GM18907 (cell line): ENCODE measurements around the gene MAGEF1.

Experiments used
- ATAC-seq: cut with Tn5 transposase; IDR thresholded peaks from one replicate; pipeline ENCODE4 v1.9.1; 2021; ENCODE audit warnings: mild to moderate bottlenecking, moderate library complexity; ENCODE audit not compliant: unreplicated experiment

Gene MAGEF1

DNA sequence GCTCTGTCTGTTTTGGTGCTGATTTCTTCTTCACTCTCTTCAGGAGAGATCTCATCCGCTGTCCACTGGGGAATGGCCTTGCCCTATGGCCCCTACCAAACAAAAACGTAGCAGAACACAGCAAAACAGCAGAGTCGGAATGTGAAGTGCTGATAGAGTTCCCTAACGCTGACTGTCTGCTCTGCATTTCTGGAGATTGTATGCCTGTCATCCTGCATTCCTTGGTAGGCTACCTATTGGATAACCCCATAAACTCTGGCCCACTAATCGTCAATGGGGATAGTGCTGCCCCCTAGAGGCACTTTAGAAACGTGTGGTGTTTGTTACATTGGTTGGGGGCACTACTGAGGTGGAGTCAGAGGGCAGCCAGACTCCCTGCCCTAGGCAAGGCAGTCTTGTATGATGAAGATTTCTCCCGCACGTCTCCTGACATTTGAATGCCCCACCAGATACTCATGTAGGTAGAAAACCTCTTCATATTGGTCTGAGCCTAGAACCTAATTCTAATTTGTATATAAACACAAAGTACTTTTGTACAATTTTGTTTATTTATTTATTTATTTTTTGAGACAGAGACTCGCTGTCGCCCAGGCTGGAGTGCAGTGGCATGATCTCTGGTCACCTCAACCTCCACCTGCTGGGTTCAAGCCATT, 15.6 kb upstream of the MAGEF1 start:
- no peak for ATAC-seq

DNA sequence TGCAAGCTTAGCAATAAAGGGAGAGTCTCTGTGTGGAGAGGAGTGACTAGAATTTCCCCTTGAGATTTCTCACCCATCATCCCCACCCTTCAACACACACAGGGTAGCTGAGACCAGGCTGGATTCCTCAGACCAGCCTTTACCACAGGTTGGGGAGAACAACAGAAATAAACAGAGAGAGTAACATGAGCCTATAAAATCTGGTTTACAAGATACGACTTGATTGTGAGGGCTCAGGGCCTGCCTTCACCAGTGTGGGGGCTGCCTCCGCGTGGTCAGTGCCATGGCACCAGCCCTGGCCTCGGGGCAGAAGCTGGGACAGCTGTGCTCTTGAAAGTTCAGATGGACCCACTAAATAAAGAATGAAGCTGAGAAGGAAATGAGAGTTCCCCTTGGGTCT, 14.6 kb upstream of the MAGEF1 start:
- no peak for ATAC-seq

DNA sequence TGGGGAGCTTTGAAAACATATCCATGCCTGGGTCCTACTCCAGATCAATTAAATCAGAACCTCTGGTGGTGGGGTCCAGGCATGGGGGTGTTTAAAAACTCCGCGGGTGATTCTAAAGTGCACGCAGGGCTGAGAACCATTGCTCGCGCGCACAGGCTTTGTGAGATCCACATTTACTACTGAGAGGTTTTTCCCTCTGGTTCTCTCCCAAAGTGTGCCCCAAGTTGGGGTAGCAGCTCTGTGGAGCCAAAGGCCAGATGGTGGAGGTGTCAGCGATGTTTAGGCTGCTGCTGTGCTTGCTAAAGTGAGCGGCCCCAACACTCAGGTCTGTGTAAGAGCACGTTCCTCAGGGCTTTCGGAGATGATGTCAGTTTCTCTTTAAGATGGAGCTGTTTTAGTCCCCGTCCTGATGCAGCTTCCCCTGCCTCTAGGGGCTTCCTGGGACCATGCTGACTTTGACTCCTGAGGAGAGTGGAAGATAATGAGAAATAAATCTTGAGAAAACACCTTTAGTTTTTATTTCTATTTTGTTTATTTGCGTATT, 13.4 kb upstream of the MAGEF1 start:
- no peak for ATAC-seq

DNA sequence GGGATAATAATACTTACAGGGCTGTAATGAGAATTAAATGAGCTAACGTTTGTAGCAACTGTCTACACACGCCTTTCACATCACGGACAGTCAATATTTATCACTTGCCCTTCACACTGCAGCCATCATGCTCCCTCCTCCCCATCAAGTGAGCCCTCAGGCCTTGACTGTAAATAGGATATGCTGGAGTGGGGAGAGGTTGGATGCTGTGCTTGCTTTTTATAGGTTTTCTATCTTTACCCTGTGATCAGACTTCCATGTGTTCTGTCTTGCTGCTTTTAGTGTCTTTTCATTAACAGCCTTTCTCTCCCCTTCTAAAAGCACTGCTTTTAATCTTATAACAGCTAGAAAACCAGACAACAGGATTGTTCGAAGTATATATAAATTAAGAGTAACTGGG, 12.8 kb upstream of the MAGEF1 start:
- ATAC-seq = no peak

DNA sequence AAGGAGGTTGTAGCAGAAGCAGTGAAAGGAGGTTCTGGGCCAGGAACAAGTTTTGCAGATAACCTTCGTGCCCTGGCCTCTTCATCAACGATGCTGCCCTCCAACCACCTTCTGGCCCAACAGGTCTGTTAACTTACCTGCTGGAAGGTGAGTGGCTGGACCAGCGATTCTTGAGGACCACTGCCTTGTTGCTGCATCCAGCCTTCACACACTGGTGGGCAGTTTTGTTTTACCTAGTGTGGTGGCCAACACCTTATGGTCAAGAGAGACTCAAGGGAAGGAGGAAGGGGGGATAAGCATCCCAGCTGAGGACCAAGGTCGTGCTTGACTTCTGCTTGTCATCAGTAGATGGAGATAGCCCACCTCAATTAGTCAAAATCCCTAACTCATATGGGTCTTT, 7.8 kb upstream of the MAGEF1 start:
- no peak for ATAC-seq

DNA sequence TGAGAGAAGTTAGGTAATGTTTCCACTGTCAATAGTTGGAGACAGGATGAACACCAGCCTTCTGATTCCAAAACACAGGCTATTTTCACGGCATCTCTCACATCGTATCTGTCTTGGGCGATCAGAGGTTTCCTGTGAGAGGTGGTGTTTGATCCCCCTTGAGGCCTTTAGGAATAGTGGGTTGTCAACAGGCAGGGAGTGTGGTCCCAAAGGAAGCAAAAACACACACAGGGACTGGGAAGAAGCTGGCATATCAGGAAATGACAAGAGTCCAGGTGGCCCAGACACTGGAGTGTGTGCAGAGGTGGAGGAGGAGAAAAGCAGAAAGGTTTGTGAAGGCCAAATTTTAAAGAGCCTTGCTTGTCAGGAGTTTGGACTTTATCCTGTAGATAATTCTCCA, 6.6 kb upstream of the MAGEF1 start:
- no peak for ATAC-seq

DNA sequence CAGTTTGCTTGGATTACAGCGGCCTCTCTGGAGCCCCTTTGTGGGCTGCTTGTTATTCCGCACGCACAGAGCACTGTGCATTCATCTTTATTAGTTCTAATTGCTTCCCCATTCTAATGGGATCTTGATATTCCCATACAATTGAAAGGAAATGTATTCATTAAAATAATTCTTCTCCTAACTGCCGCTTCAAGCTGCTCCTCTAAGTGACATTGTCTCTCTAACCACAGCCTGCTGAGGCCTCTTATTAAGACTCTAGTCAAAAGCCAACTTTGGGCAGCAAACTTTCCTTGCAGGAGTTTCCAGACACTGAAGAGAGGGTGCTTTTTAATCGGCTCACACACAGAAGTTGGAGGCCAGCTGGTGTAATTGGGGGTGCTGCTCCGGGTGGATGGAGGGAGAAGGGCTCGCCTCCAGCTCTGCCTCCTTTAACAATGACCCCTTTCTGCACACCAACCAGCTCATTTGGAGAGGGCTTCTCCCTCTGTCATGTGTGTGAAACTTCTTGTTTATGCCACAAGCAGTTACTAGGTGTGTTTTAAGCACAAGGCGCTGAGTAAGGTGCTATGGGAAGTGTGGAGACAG, 5.6 kb upstream of the MAGEF1 start:
- ATAC-seq = no peak

DNA sequence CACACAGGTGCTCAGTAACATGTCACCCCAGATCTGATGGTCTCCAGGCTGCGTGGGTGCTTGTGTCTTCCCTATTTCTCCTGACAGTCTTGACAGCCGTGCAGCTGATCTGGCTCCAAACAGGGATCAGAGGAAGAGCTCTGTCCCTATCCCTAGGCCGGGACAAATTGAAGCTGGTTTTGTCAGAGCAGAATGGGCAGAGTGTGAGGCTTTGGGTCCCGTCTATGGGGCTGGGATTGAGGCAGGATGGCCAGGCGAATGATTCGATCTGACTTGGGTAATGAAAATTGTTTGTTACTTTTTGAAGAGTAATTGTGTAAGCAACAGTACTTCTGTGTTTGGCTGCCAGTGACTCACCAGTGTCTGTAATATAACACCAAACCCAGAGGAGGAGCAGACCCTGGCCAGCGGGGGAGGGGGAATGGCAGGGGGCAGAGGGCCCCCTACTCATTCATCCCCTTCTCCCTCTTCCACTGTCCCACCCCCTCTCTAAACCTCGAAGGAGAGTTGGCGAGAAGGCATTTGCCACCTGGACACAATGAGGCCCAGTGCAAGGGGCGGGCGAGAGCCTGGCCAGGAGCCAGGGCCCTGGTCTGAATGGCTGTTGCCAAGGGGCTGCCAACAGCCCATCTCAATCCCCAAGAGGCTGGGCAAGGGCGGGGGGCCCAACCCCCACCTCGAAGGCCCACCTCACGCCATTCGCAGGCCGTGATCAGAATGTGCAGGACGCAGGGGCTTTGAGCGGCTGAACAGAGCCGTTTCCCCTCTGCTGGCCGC, 4.9 kb upstream of the MAGEF1 start:
- ATAC-seq = no peak

DNA sequence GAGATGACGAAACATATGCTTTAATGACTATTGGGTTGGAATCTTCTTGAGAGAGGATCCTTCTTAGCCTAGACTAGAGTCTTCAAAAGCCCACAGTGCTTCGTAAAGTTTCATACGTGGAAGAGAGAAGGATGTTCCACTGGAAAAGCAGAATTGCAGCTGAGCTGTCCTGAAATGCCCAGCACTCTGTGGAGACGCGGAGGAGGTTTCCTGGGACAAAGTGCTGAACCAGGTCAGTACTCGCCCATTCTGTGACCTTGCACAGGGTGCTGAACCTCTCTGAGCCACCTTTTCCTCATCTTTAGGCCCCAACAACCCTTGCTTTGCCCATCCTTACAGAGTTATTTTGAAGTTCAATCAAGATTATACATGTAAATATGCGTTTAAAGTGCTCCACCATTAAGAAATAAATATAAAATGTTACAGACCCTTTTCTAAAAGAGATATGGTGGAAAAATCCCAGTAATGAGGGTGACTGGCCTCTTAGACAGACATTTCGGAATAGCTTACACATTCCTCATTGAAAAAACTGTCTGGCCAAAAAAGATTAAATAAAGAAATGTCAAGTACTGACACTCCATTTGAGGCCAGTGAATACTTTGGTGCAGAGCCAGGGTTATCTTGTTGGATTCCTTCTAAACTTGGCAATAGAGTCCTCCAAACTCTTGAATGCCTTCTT, 4.2 kb upstream of the MAGEF1 start:
- no peak for ATAC-seq

DNA sequence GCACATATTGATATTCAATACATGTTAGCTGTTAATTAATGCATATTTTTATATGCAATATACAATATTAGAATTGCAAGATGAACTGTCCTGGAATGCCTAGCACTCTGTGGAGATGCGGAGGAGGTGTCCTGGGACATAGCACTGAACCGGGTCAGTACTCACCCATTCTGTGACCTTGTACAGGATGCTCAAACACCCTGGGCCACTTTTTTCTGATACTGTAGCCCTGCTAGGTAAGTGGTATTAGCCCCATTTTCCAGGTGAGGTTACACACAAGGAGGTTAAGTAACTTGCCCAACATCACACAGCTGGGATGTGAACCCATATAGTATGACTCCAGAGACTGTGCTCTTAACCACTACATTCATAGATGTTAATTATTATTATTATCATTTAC, 1.7 kb upstream of the MAGEF1 start:
- ATAC-seq = no peak

DNA sequence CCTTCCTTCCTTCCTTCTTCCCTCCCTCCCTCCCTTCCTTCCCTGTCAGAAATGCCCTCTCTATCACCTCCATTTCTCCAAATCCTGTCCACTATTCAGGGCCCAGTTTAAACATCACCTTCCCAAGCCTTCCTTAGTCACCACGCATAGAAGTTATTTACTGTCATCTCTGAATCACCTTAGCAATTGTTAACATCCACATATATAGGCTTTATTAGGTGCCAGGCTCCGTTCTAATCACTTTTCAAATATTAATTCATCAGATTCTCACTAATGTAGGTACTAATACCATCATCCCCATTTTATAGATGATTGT, 1.1 kb upstream of the MAGEF1 start:
- no peak for ATAC-seq

DNA sequence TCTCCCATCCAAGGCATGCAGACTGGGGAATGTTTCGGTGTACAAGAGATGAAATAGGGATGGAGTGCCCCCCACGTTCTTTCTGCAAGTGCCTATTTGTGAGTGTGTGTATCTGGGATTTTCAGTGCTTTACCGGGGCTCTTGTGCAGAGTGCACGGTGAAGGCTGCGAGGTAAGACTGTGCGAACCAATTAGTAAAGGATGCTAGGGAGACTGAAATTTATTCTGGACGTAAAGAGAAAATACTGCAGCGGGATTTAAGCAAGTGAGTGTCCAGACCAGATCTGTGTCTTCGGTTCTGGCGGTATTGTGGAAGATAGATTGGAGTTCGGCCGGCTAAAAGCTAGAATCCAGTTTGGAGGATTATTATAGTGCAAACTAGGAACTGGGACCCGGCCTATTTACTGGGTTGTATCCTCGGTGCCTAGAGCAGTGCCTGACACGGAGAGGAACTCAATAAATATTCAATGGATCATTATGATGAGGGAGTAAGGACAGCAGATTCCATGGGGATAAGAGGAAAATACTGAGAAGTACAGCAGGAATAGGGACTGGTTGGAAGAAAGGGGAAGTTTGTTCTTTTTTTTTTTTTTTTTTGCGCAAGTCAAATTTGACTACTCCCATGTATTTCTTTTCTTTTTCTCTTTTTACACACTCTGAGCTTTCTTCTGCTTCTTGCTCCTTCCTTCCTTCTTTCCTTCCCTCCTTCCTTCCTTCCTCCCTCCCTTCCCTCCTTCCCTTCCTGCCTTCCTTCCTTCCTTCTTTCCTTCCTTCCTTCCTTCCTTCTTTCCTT, 580 bp upstream of the MAGEF1 start:
- peak; percentile 18 for ATAC-seq

DNA sequence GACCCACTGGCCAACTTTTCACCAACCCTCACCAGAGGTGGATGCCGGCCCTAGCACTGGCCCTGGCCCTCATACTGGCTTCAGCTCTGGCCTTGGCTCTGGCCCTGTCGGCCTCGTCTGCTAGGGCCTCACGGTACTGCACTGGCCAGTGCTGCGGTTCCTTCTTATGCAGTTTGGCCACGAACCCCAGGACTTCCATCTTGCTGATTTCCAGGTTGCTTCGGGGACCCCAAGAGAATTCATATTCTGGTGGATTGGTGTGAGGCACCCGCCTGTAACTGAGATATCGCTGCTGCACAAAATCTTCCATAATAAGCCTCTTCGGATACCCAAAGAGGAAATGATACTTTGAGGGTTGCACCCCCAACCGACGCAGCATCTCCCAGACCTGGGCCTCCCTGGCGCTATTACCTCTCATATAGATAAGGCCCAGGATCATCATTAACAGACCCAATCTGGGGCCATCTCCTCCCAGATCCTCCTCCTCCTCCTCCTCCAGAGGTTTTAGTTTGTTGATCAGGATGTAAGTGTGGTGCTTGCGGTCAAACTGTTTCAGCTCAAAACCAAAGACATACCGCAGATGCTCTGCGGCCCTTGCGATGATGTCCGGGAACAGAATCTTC, 883 bp downstream of the MAGEF1 start:
- peak; percentile 57 for ATAC-seq

DNA sequence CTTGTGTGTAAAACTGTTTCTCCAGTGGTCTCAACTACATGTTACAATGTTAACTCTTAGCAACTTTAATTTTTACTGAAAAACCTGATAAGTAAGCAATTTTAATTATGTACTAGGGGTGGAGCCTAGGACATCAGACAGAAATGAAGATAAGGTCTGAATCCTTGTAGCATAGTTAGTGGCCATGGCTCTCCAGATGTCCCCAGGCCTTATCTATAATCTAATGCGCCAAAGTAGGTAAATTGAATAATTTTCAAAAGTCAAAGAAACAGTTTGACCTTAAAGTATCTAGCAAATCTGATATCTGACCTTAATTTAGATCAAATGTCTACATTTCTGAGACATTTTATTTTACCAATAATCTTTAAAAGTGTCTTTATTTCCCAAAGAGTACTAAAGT, 8.2 kb downstream of the MAGEF1 start:
- no peak for ATAC-seq

DNA sequence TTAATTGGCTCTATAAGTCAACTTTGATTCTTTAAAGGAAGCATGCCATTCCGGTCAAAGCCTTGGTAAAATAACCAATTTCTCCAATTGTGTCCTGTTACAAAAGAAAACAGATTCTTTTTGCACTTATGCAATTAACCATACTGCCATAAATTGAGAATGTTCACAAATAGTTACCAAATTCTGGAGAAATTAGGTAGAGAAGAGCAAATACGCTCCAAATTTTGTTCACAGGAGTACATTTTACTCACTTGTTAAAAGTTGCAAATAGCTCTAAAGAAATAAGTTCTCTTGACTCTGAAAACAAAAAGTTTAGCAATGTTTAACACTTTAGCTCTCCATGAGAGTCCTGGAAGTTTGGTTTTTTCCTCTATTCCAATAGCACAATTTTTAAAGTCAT, 11.1 kb downstream of the MAGEF1 start:
- ATAC-seq = no peak

DNA sequence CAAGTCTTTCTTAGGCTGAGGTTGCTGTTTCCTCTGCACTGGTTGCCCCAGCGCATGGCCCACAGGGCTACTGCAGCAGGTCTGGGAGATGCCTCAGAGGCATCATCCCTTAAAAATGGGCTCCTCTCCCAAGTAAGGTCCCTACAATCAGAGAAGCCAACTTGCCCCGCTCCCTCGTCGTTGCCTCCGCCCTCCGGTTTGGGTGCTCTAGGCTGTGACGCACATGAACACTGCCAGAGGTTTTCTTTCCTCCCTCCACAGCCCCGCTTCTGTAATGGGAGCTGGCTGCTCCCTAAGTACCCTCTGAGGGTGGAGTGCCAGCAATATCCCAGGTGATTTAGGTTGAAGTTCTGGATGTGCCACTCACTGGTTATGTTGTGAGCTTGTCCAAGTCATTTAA, 14.0 kb downstream of the MAGEF1 start:
- no peak for ATAC-seq

DNA sequence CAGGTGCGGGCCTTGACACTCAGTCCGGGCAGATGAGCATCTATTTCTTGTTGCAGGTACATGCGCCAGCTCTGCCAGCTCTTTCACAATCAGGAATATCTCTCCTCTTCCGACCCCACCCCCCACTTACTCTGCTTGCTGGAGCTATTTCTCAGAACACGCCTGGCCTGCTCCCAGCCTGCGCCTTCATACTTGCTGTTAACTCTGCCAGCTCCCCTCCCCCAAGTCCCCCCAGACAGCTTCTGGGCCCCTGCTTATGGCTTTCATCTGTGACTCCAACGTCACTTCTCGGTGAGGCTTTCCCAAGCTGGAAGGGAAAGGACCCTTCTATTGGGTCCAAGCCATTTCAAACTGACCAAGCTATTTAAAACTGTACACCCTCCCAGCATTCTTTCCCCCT, 15.2 kb downstream of the MAGEF1 start:
- no peak for ATAC-seq

DNA sequence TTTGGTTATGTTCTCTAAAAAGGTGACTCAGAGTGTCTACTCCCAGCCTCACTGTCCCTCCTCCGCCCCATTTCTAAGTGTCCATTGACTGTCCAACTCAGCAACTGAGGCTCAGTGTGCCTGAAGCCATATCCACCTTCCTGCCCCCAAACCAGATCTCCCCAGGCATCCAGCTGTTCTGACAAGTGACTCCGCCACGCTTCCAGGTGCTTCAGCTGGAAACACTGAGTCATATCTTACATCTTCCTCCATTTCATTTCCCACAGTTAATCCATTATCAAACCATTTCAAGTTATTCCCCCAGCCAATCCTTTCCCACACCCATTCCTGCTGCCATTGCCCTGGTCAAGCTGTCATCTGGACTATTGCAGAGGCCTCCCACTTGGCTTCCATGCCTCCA, 17.1 kb downstream of the MAGEF1 start:
- ATAC-seq = no peak

DNA sequence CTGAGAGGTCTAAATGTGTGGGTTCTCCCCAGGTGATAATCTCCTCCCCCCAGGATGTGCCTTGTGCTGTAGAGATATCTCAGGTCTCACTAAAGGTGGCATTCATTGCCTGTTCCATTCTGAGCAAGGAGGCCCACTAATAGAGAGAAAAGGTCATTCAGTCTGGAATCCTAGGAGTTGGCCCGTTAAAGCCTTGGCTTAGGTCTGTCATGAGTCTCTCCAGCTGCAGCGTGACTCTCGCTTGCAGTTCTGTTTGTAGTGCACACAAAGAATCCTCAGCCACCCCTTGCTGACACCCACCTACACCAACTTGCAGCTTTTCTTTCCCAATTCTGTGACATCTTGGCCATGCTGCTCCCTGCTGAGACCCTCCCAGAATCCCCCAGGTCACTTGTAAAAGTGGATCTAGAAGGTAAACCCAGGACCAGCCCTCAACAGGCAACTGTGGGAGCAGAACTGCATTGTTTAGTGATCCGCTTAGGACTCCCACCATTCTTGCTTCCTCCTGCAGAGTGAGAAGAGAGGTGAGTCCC, 17.7 kb downstream of the MAGEF1 start:
- ATAC-seq = no peak
